ENCODE results near the gene BMP8A.

- TF ChIP-seq CTCF (IDR thresholded peaks at IDR 0.05) (no peak), POLR2AphosphoS5 (IDR thresholded peaks at IDR 0.05; ENCODE audit: insufficient read depth in 1 of 2, low read depth in 1 of 2) (no peak)
Measured at GRCh38 chr1:39450956-39451606, 40.4 kb upstream of the BMP8A start.
